ENCODE results near the gene CISD3. TPM values are rescaled to one million over a fixed set of nuclear protein-coding genes. Genes with fewer than 3 reads are reported as not detected.
"Not testable (repeated sequence)": the region's sequence is repeated elsewhere in the genome, so short reads cannot be mapped to it uniquely, and the experiment has no call there.

CISD3 gene
- total and polyA plus RNA-seq, 2 of the 4 experiments (the other 2 are of a cell fraction), result 1.3 to 14.1 TPM

DNA sequence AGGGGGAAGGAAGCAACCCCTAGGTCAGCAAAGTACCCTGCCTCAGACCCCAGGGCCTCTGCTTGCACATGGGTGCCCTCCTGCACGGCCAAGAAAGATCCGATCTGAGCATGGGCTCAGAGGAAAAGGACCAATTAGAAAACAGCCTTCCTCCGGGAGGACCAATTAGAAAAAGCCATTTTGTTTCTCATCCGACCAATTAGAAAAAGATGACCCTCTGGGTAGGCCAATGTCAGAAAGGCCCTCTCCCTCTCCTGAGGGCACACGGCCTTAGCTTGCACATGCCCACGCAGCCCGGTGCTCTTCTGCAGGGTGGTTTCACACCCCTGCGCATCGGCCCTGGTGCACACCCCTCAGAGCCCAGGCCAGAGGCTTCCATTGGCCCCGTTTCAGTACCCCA is 5.1 kb upstream of the CISD3 start:
- TF ChIP-seq RFX5 (IDR thresholded peaks at IDR 0.05; ENCODE audit: low read depth, low read length), result no peak
- Histone ChIP-seq H3K4me1 (ENCODE audit: control insufficient read depth, insufficient read depth, low read length) (peaks cover 2% of the 10 kb centered on the region), H3K9ac (ENCODE audit: low read depth, low read length) (no peak overlapping the region), H3K9me3 (ENCODE audit: control insufficient read depth, insufficient read depth, low read length) (no peaks in the 10 kb centered on the region), H3K18ac (ENCODE audit: low read depth, low read length) (no peak overlapping the region), H2AK9ac (replicated peaks; ENCODE audit: low read depth, low read length, poor library complexity) (no peak overlapping the region), H3K36me3 (ENCODE audit: control insufficient read depth, insufficient read depth, low read length) (peaks cover 28% of the 10 kb centered on the region), H2BK120ac (ENCODE audit: low read depth, low read length) (no peak overlapping the region), H4K8ac (ENCODE audit: low read depth in 2 of 2, low read length in 2 of 2) (no peak overlapping the region), H3K23ac (ENCODE audit: low read depth, low read length) (no peak overlapping the region), H3K27ac (ENCODE audit: insufficient read depth, low read length) (no peak overlapping the region), H3K56ac (ENCODE audit: extremely low read depth, insufficient read depth, low read length) (no peak overlapping the region), H2BK5ac (ENCODE audit: low read depth, low read length, poor library complexity, severe bottlenecking) (no peak overlapping the region), H2AFZ (replicated peaks; ENCODE audit: low read length, poor library complexity) (peak overlapping the region; percentile 32), H2BK15ac (ENCODE audit: low read depth, low read length) (no peak overlapping the region), H4K91ac (ENCODE audit: insufficient read depth, low read depth, low read length) (no peak overlapping the region), H3K9me1 (ENCODE audit: insufficient read depth, low read length) (0 out of 2 replicates have a peak, but pooled peaks cover 11% of the 10 kb centered on the region), H3K27me3 (ENCODE audit: control insufficient read depth, insufficient read depth, low read length) (no peaks in the 10 kb centered on the region), H3K4me3 (ENCODE audit: insufficient read depth, low read depth, low read length) (no peak overlapping the region), H3K14ac (replicated peaks; ENCODE audit: low read depth, low read length) (no peak overlapping the region), H2BK20ac (ENCODE audit: low read depth, low read length) (no peak overlapping the region), H2AK5ac (ENCODE audit: low read depth, low read length) (no peak overlapping the region), H3K4ac (ENCODE audit: low read depth, low read length) (no peak overlapping the region), H4K20me1 (ENCODE audit: insufficient read depth, low read length) (no peaks in the 10 kb centered on the region), H3K79me1 (ENCODE audit: low read depth in 1 of 2, low read length in 2 of 2) (peaks cover 4 to 8% of the 10 kb centered on the region in 2 experiments; a peak in 1 of 4 replicates), H3K4me2 (ENCODE audit: low read depth, low read length) (no peak overlapping the region), H4K5ac (ENCODE audit: low read depth, low read length) (no peak overlapping the region)
- no TSS peak for BruUV-seq (replicated peaks)
- 82% methylated on average over 9 of the region's 10 CpGs; no CpG with 5 or more reads in 1 of the 2 experiments for WGBS, 2 experiments (ENCODE audit: extremely low coverage in 2 of 2, insufficient read length in 1 of 2)
- intact Hi-C loops (cut with micrococcal nuclease), result no loop called here
- ATAC-seq (ENCODE audit: low read depth) (no peak), DNase-seq (no peak)
- in situ Hi-C loops (cut with MboI; ENCODE audit: low sequenced_read_pairs), result no loop called here
- POLR2A ChIA-PET (ENCODE audit: unreplicated experiment), result no interaction called here
- dilution Hi-C loops (cut with HindIII; ENCODE audit: low sequenced_read_pairs, unreplicated experiment), result no loop called here
- CTCF ChIA-PET, result no interaction called here

GRCh38 chr17:38726145-38726544 is 4.0 kb upstream of the CISD3 start:
- H2BK5ac ChIP-seq (ENCODE audit: low read depth, low read length, poor library complexity, severe bottlenecking); H4K8ac ChIP-seq (ENCODE audit: low read depth in 2 of 2, low read length in 2 of 2); H3K9me3 ChIP-seq (ENCODE audit: control insufficient read depth, insufficient read depth, low read length); H3K4ac ChIP-seq (ENCODE audit: low read depth, low read length); H2BK20ac ChIP-seq (ENCODE audit: low read depth, low read length); H3K18ac ChIP-seq (ENCODE audit: low read depth, low read length); DNase-seq; H2BK120ac ChIP-seq (ENCODE audit: low read depth, low read length); intact Hi-C loops (cut with micrococcal nuclease); CTCF ChIA-PET; BruUV-seq (replicated peaks); H3K14ac ChIP-seq (replicated peaks; ENCODE audit: low read depth, low read length); H3K4me1 ChIP-seq (ENCODE audit: control insufficient read depth, insufficient read depth, low read length); in situ Hi-C loops (cut with MboI; ENCODE audit: low sequenced_read_pairs); H2AK9ac ChIP-seq (replicated peaks; ENCODE audit: low read depth, low read length, poor library complexity); H3K27ac ChIP-seq (ENCODE audit: insufficient read depth, low read length); H3K23ac ChIP-seq (ENCODE audit: low read depth, low read length); H4K5ac ChIP-seq (ENCODE audit: low read depth, low read length); H3K56ac ChIP-seq (ENCODE audit: extremely low read depth, insufficient read depth, low read length); H3K27me3 ChIP-seq (ENCODE audit: control insufficient read depth, insufficient read depth, low read length); POLR2A ChIA-PET (ENCODE audit: unreplicated experiment); H4K91ac ChIP-seq (ENCODE audit: insufficient read depth, low read depth, low read length); H2AFZ ChIP-seq (replicated peaks; ENCODE audit: low read length, poor library complexity); H2BK15ac ChIP-seq (ENCODE audit: low read depth, low read length); H4K20me1 ChIP-seq (ENCODE audit: insufficient read depth, low read length); H2AK5ac ChIP-seq (ENCODE audit: low read depth, low read length); H3K4me2 ChIP-seq (ENCODE audit: low read depth, low read length); H3K9ac ChIP-seq (ENCODE audit: low read depth, low read length); dilution Hi-C loops (cut with HindIII; ENCODE audit: low sequenced_read_pairs, unreplicated experiment); H3K4me3 ChIP-seq (ENCODE audit: insufficient read depth, low read depth, low read length); ATAC-seq (ENCODE audit: low read depth): not testable (repeated sequence)
- Histone ChIP-seq H3K79me1 (ENCODE audit: low read depth in 1 of 2, low read length in 2 of 2) (peaks cover 7 to 17% of the 10 kb centered on the region in 2 experiments; a peak in 3 of 4 replicates), H3K36me3 (ENCODE audit: control insufficient read depth, insufficient read depth, low read length) (peaks cover 22% of the 10 kb centered on the region), H3K9me1 (ENCODE audit: insufficient read depth, low read length) (0 out of 2 replicates have a peak, but pooled peaks cover 11% of the 10 kb centered on the region)
- WGBS, 2 experiments (ENCODE audit: extremely low coverage in 2 of 2, insufficient read length in 1 of 2), result no CpG with 5 or more reads among the region's 8 CpGs
